GM12878 (cell line): ENCODE measurements around the gene NF1. TPM values are rescaled to one million over a fixed set of nuclear protein-coding genes. Genes with fewer than 3 reads are reported as not detected.

Experiments used
- ATAC-seq: fragments of 200-7000 bp; cut with Tn5 transposase; 3 replicates; pipeline ENCODE4 v1.9.1; 2020; ENCODE audit warnings: mild to moderate bottlenecking, moderate library complexity
- BruUV-seq: library from RNA; stranded (reverse); fragments of 400-500 nt; replicated peaks from 2 replicates; lab custom pipeline; 2021; lab: Mats Ljungman, UMichigan
- CTCF ChIA-PET: fragments of 300-600 bp; sonication (Branson Sonifier 250); formaldehyde crosslinking; extraction: SDS; loops from one replicate; lab custom pipeline; 2021; ENCODE audit warnings: inconsistent platforms; lab: Yijun Ruan, JAX
- POLR2A ChIA-PET: fragments of 350-600 bp; formaldehyde crosslinking; extraction: SDS; loops from one replicate; lab custom pipeline; 2021; ENCODE audit warnings: inconsistent platforms; lab: Charles Lee
- RAD21 ChIA-PET: fragments of 300-600 bp; sonication (Branson Sonifier 250); formaldehyde crosslinking; loops from one replicate; lab custom pipeline; 2023; ENCODE audit warnings: antibody characterized with exemption; ENCODE audit not compliant: unreplicated experiment; lab: Charles Lee
- SMC1A ChIA-PET: fragments of 300-600 bp; sonication (Branson Sonifier 250); formaldehyde crosslinking; loops from one replicate; lab custom pipeline; 2023; ENCODE audit not compliant: unreplicated experiment, uncharacterized antibody; lab: Charles Lee
- DNase-seq: peaks from one replicate; pipeline ENCODE4 v3.0.0-alpha.2; 2011; ENCODE audit warnings: low read depth, low spot score
- FAIRE-seq: peaks from 3 replicates; lab custom pipeline; 2011; peaks lifted over from hg19 to GRCh38; lab: Jason Lieb, UNC
- H2AFZ ChIP-seq: 2 replicates; pipeline ENCODE4 v1.6.0; 2011; ENCODE audit warnings: low read depth, low read length, control low read depth; ENCODE audit not compliant: control insufficient read depth
- H3K27ac ChIP-seq: 2 replicates; pipeline ENCODE4 v1.5.1; 2011; ENCODE audit warnings: control low read depth; ENCODE audit not compliant: control insufficient read depth, insufficient read depth
- H3K27me3 ChIP-seq, 2 experiments: replicated peaks in 1 of 2; 2 replicates each; pipeline versions ENCODE4 v1.6.0 to v1.6.1; 2011; ENCODE audit warnings: low read length in 1 of 2; ENCODE audit not compliant: control insufficient read depth in 2 of 2, insufficient read depth in 2 of 2
- H3K36me3 ChIP-seq, 2 experiments: 2 replicates each; pipeline ENCODE4 v1.5.1; 2011; ENCODE audit warnings: low read length in 1 of 2; ENCODE audit not compliant: control insufficient read depth in 2 of 2, insufficient read depth in 2 of 2
- H3K4me1 ChIP-seq: 2 replicates; pipeline ENCODE4 v1.6.1; 2011; ENCODE audit warnings: mild to moderate bottlenecking, low read length, moderate library complexity, mixed read lengths; ENCODE audit not compliant: control insufficient read depth, insufficient read depth
- H3K4me2 ChIP-seq: 2 replicates; pipeline ENCODE4 v1.6.0; 2011; ENCODE audit warnings: control low read depth; ENCODE audit not compliant: control insufficient read depth, insufficient read depth
- H3K4me3 ChIP-seq: fragments of 200-600 bp; sonication (generic); 2 replicates; pipeline ENCODE4 v1.5.1; 2016
- H3K79me2 ChIP-seq: 2 replicates; pipeline ENCODE4 v1.6.0; 2011; ENCODE audit warnings: low read length; ENCODE audit not compliant: control insufficient read depth, insufficient read depth
- H3K9ac ChIP-seq: 2 replicates; pipeline ENCODE4 v1.8.0; 2011; ENCODE audit warnings: low read length, control low read depth, mixed read lengths; ENCODE audit not compliant: control insufficient read depth, insufficient read depth
- H3K9me3 ChIP-seq: replicated peaks from 3 replicates; pipeline ENCODE4 v1.5.1; 2011; ENCODE audit warnings: mild to moderate bottlenecking, low read length; ENCODE audit not compliant: control insufficient read depth, insufficient read depth
- H4K20me1 ChIP-seq: 2 replicates; pipeline ENCODE4 v1.6.0; 2011; ENCODE audit not compliant: control insufficient read depth, insufficient read depth
- BRCA1 ChIP-seq: IDR thresholded peaks from 2 replicates; pipeline ENCODE4 v1.6.1; 2011; ENCODE audit warnings: low read depth, low read length, improper control_type of control experiment
- FOS ChIP-seq: IDR thresholded peaks from 3 replicates; pipeline ENCODE4 v1.6.1; 2011; ENCODE audit warnings: borderline replicate concordance; ENCODE audit not compliant: insufficient read length; ENCODE audit errors: extremely low read depth
- IKZF1 ChIP-seq: fragments of 450-650 bp; conservative IDR thresholded peaks from 2 replicates; pipeline ENCODE4 v1.6.1; 2017; ENCODE audit warnings: antibody characterized with exemption, mild to moderate bottlenecking
- KDM1A ChIP-seq: fragments of 200-600 bp; sonication (generic); IDR thresholded peaks from 2 replicates; pipeline ENCODE4 v1.6.1; 2016; ENCODE audit warnings: borderline replicate concordance
- MYB ChIP-seq: fragments of 150-350 bp; IDR thresholded peaks from 2 replicates; pipeline ENCODE4 v1.6.1; 2014; ENCODE audit warnings: mild to moderate bottlenecking, low read depth, low read length, borderline replicate concordance
- NFXL1 ChIP-seq: fragments of 450-650 bp; IDR thresholded peaks from 2 replicates; pipeline ENCODE4 v1.6.1; 2017; ENCODE audit warnings: antibody characterized with exemption, mild to moderate bottlenecking, borderline replicate concordance
- NR2F1 ChIP-seq: fragments of 450-650 bp; conservative IDR thresholded peaks from 2 replicates; pipeline ENCODE4 v1.6.1; 2017; ENCODE audit warnings: mild to moderate bottlenecking
- PAX5 ChIP-seq: IDR thresholded peaks from 2 replicates; pipeline ENCODE4 v1.6.1; 2011; ENCODE audit warnings: low read depth, low read length, borderline replicate concordance
- RAD51 ChIP-seq: fragments of 450-650 bp; IDR thresholded peaks from 2 replicates; pipeline ENCODE4 v1.6.1; 2016; ENCODE audit warnings: moderate library complexity, mild to moderate bottlenecking, inconsistent platforms
- TAF1 ChIP-seq: IDR thresholded peaks from 2 replicates; pipeline ENCODE4 v1.6.1; 2011; ENCODE audit warnings: mild to moderate bottlenecking, low read depth, low read length, borderline replicate concordance
- TARDBP ChIP-seq: IDR thresholded peaks from 2 replicates; pipeline ENCODE4 v1.6.1; 2016; ENCODE audit warnings: borderline replicate concordance
- TBL1XR1 ChIP-seq: IDR thresholded peaks from 2 replicates; pipeline ENCODE4 v1.6.1; 2012; ENCODE audit warnings: low read depth, low read length, improper control_type of control experiment
- TCF7 ChIP-seq: IDR thresholded peaks from 2 replicates; pipeline ENCODE4 v1.6.1; 2014; ENCODE audit warnings: antibody characterized with exemption, borderline replicate concordance
- ZNF207 ChIP-seq: fragments of 450-650 bp; IDR thresholded peaks from 2 replicates; pipeline ENCODE4 v1.6.1; 2014; ENCODE audit warnings: antibody characterized with exemption, mild to moderate bottlenecking, borderline replicate concordance
- WGBS: methylation state at CpG from one replicate; pipeline ENCODE4 v1.1.6; 2016; ENCODE audit warnings: low lambda C conversion rate; ENCODE audit not compliant: insufficient replicate concordance, insufficient coverage; ENCODE audit errors: missing lambda C conversion rate; 5-methylcytosine and 5-hydroxymethylcytosine counted together
- in situ Hi-C: fragments of 300-500 bp; cut with MboI; formaldehyde crosslinking; loops from 9 replicates; pipeline ENCODE4 v1.14.3; 2018; ENCODE audit warnings: mixed read lengths
- intact Hi-C: fragments of 100-400 bp; cut with micrococcal nuclease; formaldehyde crosslinking; loops from one replicate; pipeline ENCODE4 v1.14.2; 2022; ENCODE audit not compliant: unreplicated experiment
- polyA plus RNA-seq, 11 experiments: library from polyadenylated mRNA; depleted of rRNA in 4 of 11; unstranded in 6 of 11; stranded (reverse) in 5 of 11; fragments of >200 nt; fragmentation: Nextera tagmentation in 4 of 11; fragmentation: Illumina TruSeq in 1 of 11; extraction: Ambion mirVana in 4 of 11; extraction: Trizol in 1 of 11; gene quantifications; 1 replicate in 1 of 11; 2 replicates in 10 of 11; pipeline versions ENCODE4 v1.2.1 to v1.2.3, GENCODE V29; 2011 to 2016; ENCODE audit warnings: inconsistent platforms in 2 of 11, missing spikeins in 2 of 11, low read depth in 1 of 11
- total RNA-seq, 4 experiments: library from RNA; depleted of rRNA in 3 of 4; stranded (reverse); fragments of >200 nt in 3 of 4; fragmentation: Illumina TruSeq in 1 of 4; extraction: Trizol in 1 of 4; gene quantifications; 2 replicates each; pipeline versions ENCODE4 v1.2.1 to v1.2.3, GENCODE V29; 2013 to 2021
- TF ChIP-seq, protein P1 (sequence below): fragments of 150-350 bp; IDR thresholded peaks from 2 replicates; pipeline ENCODE4 v1.6.1; 2014; ENCODE audit warnings: mild to moderate bottlenecking, low read depth, low read length
- TF ChIP-seq, protein P2 (sequence below): IDR thresholded peaks from 2 replicates; pipeline ENCODE4 v1.6.1; 2012; ENCODE audit warnings: low read depth, low read length, improper control_type of control experiment

NF1 gene
- total and polyA plus RNA-seq, 10 of the 15 experiments (the other 5 are each of a cell fraction or from before 2014, with no cell fraction given), result 2.5 to 31.8 (median 16.6) TPM

DNA sequence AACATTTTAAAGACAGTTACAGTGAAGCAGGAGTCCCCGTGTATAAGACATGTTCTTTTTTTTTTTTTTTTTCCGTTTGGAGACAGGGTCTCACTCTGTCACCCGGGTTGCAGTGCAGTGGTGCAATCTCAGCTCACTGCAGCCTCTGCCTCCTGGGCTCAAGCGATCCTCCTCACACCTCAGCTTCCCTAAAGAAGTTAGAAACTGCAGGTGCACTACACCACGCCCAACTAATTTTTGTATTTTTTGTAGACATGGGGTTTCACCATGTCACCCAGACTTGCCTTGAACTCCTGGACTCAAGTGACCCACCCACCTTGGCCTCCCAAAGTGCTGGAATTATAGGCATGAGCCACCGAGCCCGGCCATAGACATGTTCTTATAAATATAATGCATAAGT is 216.1 kb downstream of the NF1 start:
- H3K9me3 ChIP-seq, result no peaks in the 10 kb centered on the region; the same call in 2 of the 3 replicates
- RAD21 ChIA-PET, result interaction anchor here (0.9 to 3.9 kb wide), 6 partner anchors 8 to 182 kb away, joined by 3 to 39 read pairs (median 12); no protein-coding TSS in a partner anchor
- in situ Hi-C loops, result no loop called here
- no peak overlapping the region for H2AFZ ChIP-seq
- H3K9ac ChIP-seq, result peak overlapping the region; percentile 93
- 0% methylated on average over 5 of the region's 7 CpGs for WGBS
- FAIRE-seq, result no peak
- H3K27ac ChIP-seq, result peak overlapping the region; percentile 95
- CTCF ChIA-PET, result interaction anchor here (1.3 to 10.7 kb wide), 5 partner anchors 10 to 101 kb away, joined by 3 to 80 read pairs (median 6); partner anchors contain the start of gene EVI2A
- H3K79me2 ChIP-seq, result peaks cover 90% of the 10 kb centered on the region
- H3K4me3 ChIP-seq, result peak overlapping the region; percentile 69
- no peak for TF ChIP-seq IKZF1
- 0 out of 2 replicates have a peak, but pooled peaks have one; percentile 16 for TF ChIP-seq TAF1
- TF ChIP-seq, all 136 proteins: peak for 1
- peaks cover 0 to 11% of the 10 kb centered on the region in 2 experiments; a peak in 1 of 4 replicates for H3K36me3 ChIP-seq
- no peaks in the 10 kb centered on the region for H4K20me1 ChIP-seq
- peak overlapping the region; percentile 97 for H3K4me2 ChIP-seq
- H3K27me3 ChIP-seq, result no peaks in the 10 kb centered on the region
- intact Hi-C loops, result loop anchor here (10.0 kb wide), 1 partner anchor 594 kb away; the partner anchor contains the start of gene UTP6
- ChIA-PET SMC1A (interaction anchor here (1.3 to 8.0 kb wide), 4 partner anchors 10 to 60 kb away, joined by 4 to 101 read pairs (median 48); partner anchors contain the start of gene EVI2A), POLR2A (interaction anchor here (0.6 to 2.8 kb wide), 7 partner anchors 9 to 182 kb away, joined by 3 to 30 read pairs (median 4); partner anchors contain the start of gene EVI2A)
- DNase-seq (no peak), ATAC-seq (peak; percentile 31)
- no TSS peak for BruUV-seq
- peaks cover 27% of the 10 kb centered on the region for H3K4me1 ChIP-seq

DNA sequence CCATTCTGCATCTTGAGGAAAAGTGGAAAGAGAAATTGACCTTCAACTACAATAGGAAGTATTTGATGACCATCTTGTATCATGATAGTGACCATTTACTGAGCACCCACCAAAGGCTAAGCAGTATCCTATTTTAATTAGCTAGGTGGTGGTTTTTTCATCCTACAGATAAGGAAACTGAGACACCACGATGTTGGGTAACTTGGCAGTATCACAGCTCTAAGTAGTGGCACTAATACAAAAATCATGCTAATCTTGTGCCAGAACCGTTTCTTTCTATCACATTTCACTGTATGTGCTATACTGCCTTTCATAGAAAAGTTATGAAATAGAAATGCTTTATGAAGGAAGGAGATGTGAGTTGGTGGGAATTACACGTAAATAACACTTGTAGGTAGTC is 216.7 kb downstream of the NF1 start:
- Histone ChIP-seq H3K9me3 (no peaks in the 10 kb centered on the region; the same call in 2 of the 3 replicates), H4K20me1 (no peaks in the 10 kb centered on the region), H3K27ac (peak overlapping the region; percentile 95), H3K9ac (peak overlapping the region; percentile 93), H3K36me3 (peaks cover 0 to 11% of the 10 kb centered on the region in 2 experiments; a peak in 1 of 4 replicates), H3K27me3 (no peaks in the 10 kb centered on the region), H2AFZ (no peak overlapping the region), H3K4me1 (peaks cover 29% of the 10 kb centered on the region), H3K4me2 (peak overlapping the region; percentile 97), H3K79me2 (peaks cover 90% of the 10 kb centered on the region), H3K4me3 (peak overlapping the region; percentile 69)
- no TSS peak for BruUV-seq
- ChIA-PET CTCF (interaction anchor here (0.9 to 10.7 kb wide), 4 partner anchors 57 to 102 kb away, joined by 3 to 80 read pairs (median 4); no protein-coding TSS in a partner anchor), POLR2A (interaction anchor here (0.7 to 2.8 kb wide), 7 partner anchors 8 to 1755 kb away, joined by 3 to 30 read pairs (median 3); partner anchors contain the start of gene EVI2A), SMC1A (interaction anchor here (0.7 to 8.0 kb wide), 7 partner anchors 9 to 591 kb away, joined by 3 to 101 read pairs (median 4); partner anchors contain the start of gene EVI2A), RAD21 (interaction anchor here (0.6 to 3.9 kb wide), 11 partner anchors 8 to 397 kb away, joined by 3 to 39 read pairs (median 4); no protein-coding TSS in a partner anchor)
- 5% methylated on average over 3 of the region's 3 CpGs for WGBS
- DNase-seq (no peak), ATAC-seq (peak; percentile 5), FAIRE-seq (no peak)
- in situ Hi-C loops, result no loop called here
- intact Hi-C loops, result loop anchor here (10.0 kb wide), 1 partner anchor 593 kb away; the partner anchor contains the start of gene UTP6
- TF ChIP-seq, protein P1, sequence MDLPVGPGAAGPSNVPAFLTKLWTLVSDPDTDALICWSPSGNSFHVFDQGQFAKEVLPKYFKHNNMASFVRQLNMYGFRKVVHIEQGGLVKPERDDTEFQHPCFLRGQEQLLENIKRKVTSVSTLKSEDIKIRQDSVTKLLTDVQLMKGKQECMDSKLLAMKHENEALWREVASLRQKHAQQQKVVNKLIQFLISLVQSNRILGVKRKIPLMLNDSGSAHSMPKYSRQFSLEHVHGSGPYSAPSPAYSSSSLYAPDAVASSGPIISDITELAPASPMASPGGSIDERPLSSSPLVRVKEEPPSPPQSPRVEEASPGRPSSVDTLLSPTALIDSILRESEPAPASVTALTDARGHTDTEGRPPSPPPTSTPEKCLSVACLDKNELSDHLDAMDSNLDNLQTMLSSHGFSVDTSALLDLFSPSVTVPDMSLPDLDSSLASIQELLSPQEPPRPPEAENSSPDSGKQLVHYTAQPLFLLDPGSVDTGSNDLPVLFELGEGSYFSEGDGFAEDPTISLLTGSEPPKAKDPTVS, result no peak
- TF ChIP-seq PAX5, result no peak
- no peak for TF ChIP-seq ZNF207
- no peak for TF ChIP-seq TBL1XR1
- no peak for TF ChIP-seq MYB
- no peak for TF ChIP-seq BRCA1
- TF ChIP-seq FOS, result no peak
- TF ChIP-seq, protein P2, sequence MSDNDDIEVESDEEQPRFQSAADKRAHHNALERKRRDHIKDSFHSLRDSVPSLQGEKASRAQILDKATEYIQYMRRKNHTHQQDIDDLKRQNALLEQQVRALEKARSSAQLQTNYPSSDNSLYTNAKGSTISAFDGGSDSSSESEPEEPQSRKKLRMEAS, result no peak
- TF ChIP-seq KDM1A, result no peak
- TF ChIP-seq RAD51, result no peak
- TF ChIP-seq TCF7, result no peak
- no peak for TF ChIP-seq TARDBP
- no peak for TF ChIP-seq NFXL1
- no peak for TF ChIP-seq NR2F1
